ENCODE data around the gene BCL11B.

The BCL11B gene

DNA sequence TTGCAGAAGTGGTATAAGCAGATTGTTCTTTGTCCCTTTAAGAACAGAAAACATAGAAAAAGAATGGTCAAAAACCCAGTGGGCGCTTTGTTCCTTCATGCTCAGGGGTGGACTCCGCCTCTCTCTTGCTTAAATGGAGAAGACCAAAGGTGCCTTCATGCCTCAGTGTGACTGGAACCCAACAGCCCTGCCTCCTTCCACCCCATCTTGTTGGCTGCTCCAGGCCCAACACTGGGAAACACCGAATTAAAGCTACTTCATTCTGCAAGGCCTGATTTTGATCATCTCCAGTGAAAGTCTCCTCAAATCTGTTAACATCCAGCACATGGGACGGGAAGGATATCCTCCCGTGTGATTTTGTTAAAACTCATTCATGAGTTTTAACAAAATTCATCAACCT, 103.7 kb downstream of the BCL11B start:
- no peak for DNase-seq (ENCODE audit: low read depth in 2 of 3, low spot score in 1 of 3)

GRCh38 chr14:99166506-99166905, 105.5 kb downstream of the BCL11B start:
- no peak for DNase-seq (ENCODE audit: low read depth in 2 of 3, low spot score in 1 of 3)

- no peak for DNase-seq (ENCODE audit: low read depth in 2 of 3, low spot score in 1 of 3)
Observed at GRCh38 chr14:99164712-99165111, 107.3 kb downstream of the BCL11B start.

- no peak for DNase-seq (ENCODE audit: low read depth in 2 of 3, low spot score in 1 of 3)
Observed at GRCh38 chr14:99163446-99163845, 108.6 kb downstream of the BCL11B start.

- no peak for DNase-seq (ENCODE audit: low read depth in 2 of 3, low spot score in 1 of 3)
Observed at GRCh38 chr14:99159341-99160340, 112.4 kb downstream of the BCL11B start.

DNA sequence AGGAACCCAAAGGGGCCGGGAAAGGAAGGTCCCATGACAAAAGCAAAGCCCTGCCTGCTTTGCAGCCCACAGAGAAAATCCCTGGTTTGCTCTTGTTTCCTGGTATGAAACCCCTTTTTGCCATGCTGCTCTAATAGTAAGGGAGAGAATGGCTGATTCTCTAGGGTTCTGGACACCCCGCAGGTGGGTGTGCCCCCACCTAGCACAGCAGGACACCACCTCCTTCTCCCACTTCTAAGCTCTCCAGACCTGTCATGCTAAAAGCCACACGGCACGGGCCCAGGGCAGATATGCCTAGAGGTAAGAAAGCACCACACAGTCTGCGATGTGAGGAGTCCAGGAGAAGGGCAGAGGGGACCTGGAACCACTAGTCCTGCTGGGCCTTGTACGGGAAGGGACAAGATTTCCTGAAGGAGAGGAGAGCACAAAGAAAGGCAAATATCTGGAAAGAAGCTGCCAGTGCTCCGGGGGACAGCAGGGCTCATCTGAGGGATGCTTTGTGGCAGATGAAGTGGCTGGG, 113.3 kb downstream of the BCL11B start:
- DNase-seq (ENCODE audit: low read depth in 2 of 3, low spot score in 1 of 3): no peak

DNA sequence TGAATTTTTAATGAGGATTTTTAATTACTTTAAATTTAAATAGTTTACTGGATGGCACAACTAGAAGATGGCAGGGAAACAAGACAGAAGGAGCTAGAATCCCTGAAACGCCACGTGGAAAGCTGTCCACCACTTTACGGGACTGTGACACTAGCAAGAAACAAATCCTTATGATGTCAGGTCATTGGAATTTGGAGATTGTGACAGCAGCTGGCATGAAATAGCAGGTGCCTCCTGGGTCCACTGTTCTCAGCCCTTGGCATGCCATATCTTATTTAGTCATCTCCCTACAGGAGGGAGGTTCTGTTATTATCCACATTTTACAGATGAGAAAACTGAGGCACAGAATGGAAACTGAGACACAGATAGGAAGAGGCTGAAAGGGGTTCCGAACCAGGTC, 113.8 kb downstream of the BCL11B start:
- DNase-seq (ENCODE audit: low read depth in 2 of 3, low spot score in 1 of 3): no peak

GRCh38 chr14:99157676-99158075, 114.3 kb downstream of the BCL11B start:
- DNase-seq (ENCODE audit: low read depth in 2 of 3, low spot score in 1 of 3): no peak

DNA sequence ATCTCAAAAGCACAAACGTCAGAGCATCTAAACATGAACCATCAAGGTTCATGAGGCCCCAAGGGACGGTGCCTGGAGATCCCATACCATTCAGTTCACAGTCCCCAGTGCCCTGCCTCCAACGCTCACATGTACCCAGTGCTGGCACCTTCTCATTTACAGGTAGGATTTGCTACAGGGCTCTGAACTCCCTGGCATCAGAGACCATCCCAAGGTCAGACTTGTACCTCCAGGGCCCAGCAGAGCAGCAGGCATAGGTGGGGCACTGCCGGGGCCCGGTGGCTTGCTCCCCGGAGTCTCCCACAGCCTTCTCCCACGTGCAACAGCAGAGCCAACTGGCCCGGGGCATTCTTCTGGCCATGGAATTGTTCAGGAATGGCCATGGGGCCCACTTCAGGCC, 114.8 kb downstream of the BCL11B start:
- DNase-seq (ENCODE audit: low read depth in 2 of 3, low spot score in 1 of 3): no peak

- no peak for DNase-seq (ENCODE audit: low read depth in 2 of 3, low spot score in 1 of 3)
Observed at GRCh38 chr14:99156814-99157213, 115.2 kb downstream of the BCL11B start.

- no peak for DNase-seq (ENCODE audit: low read depth in 2 of 3, low spot score in 1 of 3)
Observed at GRCh38 chr14:99156090-99156425, 115.9 kb downstream of the BCL11B start.

- DNase-seq (ENCODE audit: low read depth in 2 of 3, low spot score in 1 of 3): no peak
Observed at GRCh38 chr14:99155173-99156089, 116.6 kb downstream of the BCL11B start.

DNA sequence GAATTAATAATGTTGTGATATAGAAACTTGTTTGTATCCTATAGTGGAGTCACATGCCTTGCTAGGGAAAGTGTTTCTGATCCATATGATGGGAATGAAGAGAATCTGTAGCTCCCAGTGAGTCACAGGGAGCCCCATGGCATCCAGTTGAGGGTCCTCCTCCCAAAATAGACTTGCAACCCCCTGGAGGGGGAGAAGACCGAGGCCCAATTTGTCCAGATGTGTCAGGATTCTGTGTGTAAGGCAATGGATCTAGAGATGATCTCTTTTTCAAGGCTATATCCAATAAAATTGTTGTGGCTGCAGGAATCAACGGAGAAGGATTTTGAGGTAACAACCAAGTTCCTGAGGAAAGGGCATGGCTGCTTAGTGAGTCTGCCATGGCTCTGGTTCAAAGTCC, 121.8 kb downstream of the BCL11B start:
- no peak for DNase-seq (ENCODE audit: low read depth in 2 of 3, low spot score in 1 of 3)

- no peak for DNase-seq (ENCODE audit: low read depth in 2 of 3, low spot score in 1 of 3)
Observed at GRCh38 chr14:99148861-99149610, 123.0 kb downstream of the BCL11B start.

DNA sequence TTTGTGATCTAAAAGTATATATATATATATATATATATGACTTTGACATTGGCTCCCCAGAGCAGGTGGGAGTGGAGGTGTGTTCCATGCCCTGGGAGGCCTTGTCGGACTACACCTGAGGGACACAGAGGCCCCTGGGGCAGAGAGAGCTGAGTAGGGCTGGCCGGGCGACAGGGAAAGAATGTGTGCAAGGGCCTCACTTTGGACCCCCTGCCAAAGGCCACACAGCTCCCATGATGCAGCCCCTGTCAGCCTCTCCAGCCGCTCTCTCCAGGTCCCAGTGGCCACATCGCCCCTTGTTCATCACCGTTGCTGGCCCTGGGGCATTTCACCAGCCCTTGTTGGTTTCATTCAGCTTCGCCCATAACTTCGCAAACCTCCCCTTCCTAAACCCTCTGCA, 123.9 kb downstream of the BCL11B start:
- no peak for DNase-seq (ENCODE audit: low read depth in 2 of 3, low spot score in 1 of 3)

DNA sequence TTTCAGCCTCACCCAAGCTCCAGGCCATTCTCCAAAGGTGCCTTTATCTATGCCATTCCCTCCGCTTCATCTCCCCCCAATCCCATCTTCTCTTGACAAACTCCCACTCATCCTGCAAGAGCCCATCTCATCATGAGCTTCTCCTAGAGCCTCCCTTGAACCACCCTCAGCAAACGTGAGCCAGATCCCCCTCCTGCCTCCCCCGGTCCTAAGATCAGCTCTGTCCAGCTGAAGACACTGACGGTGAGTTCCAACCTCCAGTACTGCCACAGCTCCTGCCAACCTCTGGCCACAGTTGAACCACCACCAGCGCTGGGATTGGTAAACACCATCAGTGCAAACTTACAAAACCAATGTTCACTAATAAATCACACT, 124.6 kb downstream of the BCL11B start:
- no peak for DNase-seq (ENCODE audit: low read depth in 2 of 3, low spot score in 1 of 3)

GRCh38 chr14:99146616-99147365, 125.2 kb downstream of the BCL11B start:
- DNase-seq (ENCODE audit: low read depth in 2 of 3, low spot score in 1 of 3): no peak

GRCh38 chr14:99145307-99145706, 126.7 kb downstream of the BCL11B start:
- no peak for DNase-seq (ENCODE audit: low read depth in 2 of 3, low spot score in 1 of 3)

- no peak for DNase-seq (ENCODE audit: low read depth in 2 of 3, low spot score in 1 of 3)
Observed at GRCh38 chr14:99143793-99144192, 128.2 kb downstream of the BCL11B start.

- DNase-seq (ENCODE audit: low read depth in 2 of 3, low spot score in 1 of 3): no peak
Observed at GRCh38 chr14:99143126-99143525, 128.9 kb downstream of the BCL11B start.
